Stimulated activated CD8-positive, alpha-beta memory T cell treated with anti-CD3 and anti-CD28 coated beads, Interleukin-2, amount 100 ng/mL, for 1 hour (primary cell): ENCODE measurements around the gene OPRM1.
"Not testable (repeated sequence)": the region's sequence is repeated elsewhere in the genome, so short reads cannot be mapped to it uniquely, and the experiment has no call there.

Experiments
- DNase-seq, 2 donors: peaks; one replicate each; pipeline ENCODE4 v3.0.0-alpha.2; 2020; ENCODE audit warnings: low read depth in 2 of 2

Gene OPRM1

DNA sequence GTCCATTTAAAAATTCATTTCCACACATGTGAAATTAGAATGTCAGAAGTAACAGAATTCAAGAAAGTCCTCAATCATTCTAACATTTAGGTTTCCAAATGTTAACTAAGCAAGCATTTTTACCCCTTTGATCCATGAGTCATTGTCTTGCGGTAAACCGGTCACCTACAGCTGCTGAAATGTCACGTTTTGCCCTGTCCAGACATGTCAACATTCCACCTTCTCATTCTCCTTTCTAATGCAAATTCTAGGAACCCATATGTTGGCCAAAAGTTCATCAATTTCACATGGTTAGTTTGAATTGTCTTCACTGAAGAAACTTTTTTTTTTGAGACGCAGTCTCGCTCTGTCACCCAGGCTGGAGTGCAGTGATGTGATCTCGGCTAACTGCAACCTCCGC lies 200.4 kb downstream of the OPRM1 start:
- no peak for DNase-seq

DNA sequence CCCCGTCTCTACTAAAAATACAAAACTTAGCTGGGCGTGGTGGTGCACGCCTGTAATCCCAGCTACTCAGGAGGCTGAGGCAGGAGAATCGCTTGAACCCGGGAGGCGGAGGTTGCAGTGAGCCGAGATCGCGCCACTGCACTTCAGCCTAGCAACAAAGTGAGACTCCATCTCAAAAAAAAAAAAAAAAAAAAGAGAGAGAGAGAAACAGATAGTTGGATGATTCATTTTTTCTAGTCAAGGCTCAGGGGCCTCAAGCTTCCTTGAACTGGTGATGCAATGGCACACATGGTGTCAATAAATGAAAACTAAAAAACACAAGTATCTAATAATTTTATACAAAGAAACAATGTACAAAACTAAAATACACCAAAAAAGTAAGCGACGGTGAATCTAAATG lies 202.0 kb downstream of the OPRM1 start:
- DNase-seq, result not testable (repeated sequence)

DNA sequence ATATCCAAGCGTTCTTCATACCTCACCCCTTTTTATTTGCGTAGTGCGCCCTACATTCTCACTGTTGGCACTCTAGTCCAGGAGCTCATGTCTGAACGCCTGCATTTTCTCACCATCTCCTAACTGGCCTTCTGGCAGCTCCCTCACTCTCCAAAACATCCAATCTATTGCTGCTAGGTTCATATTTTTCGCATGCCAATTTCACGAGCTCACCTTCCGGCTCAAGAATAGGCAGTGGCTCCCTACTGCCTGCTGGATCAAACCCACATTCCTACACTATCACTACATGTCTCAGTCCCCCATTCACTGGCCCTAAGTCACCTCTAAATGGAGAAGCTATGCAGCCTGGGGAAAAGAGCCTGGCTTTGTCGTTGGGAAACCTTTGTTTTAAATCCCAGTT lies 202.5 kb downstream of the OPRM1 start:
- DNase-seq, result no peak

DNA sequence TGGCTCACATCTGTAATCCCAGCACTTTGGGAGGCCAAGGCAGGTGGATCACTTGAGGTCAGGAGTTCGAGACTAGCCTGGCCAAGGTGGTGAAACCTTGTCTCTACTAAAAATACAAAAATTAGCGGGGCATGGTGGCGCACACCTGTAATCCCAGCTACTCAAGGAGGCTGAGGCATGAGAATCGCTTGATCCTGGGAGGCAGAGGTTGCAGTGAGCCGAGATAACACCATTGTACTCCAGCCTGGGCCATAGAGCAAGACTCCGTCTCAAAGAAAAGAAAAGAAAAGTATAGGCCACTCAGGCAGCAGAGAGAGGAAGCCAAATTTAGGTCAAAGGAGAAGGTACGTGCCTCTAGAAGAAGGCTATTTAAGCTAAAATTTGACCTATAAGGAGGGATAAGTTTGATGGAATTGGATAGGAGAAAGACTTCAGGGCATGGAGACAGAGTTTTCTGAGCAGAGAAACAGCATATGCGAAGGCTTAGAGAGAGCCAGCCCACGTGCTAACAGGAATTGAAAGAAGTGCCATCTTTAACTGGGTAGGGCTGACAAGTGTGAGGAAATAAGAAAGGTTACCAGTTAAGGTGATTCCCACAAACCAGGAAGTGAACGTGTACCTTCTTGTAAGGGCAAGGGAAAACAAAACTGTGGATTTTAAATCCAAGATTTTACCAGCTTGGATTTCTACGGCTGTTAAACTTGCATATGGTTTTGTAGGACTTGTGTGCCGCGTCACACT lies 203.7 kb downstream of the OPRM1 start:
- DNase-seq, result no peak

DNA sequence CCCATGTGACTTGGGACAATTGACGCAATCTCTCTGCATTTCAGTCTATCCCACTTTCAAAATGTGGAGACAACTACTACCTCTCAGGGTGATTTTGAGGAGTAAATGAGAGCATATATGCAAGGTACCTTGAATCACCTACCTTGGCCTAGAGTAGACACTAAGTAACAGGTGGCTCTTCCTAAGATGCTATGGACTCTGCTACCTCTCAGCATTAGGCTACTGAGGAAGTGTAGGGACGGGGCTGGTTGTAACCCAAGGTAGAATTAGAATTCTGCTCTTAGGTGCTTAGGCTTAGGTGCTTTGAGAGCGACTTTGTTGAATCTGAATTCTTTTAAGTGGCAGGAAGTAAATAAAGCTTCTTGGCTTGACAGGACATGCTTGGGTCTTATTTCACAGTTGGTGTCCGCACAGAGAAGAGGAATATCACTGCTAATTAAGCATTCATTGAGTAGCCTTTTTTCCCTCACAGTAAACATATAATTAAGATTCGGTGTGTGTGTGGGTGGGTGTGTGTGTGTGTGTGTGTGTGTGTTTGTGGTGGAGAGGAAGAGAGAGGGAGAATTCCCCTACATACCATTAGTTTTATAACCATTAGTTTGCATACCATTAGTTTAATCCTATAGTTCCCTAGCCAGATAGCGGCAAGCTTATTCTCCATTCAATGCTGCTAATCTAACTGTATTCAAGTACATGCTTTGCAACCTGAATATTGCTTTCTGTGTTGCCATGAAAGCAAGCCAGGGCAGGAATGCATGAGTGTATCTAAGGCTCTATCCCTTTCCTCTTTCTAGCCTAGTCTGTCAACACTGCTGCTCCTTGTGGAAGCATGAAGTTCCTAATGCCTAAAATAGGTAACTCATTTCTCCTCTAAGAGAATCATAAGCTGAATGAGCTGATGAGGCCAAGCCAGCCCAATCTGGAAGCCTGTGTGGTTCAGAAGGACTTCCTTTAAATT lies 205.0 kb downstream of the OPRM1 start:
- no peak for DNase-seq

DNA sequence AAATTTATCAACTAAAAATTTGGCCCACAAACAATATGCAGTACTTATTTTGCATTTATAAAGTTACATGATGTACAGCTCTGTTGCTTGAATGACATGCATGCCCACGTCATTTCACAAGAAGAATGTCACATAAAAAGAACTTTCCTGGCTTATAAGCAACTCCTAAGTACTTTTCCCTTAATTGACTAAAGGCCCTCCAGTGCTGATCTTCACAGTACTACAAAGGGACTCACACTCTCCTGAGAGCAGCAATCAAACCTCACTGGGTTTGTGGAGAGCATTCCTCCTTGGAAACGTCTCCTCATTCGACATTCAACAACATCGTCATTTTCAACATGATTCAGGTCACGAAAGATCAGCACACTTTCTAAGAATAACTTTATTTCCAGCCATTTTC lies 206.5 kb downstream of the OPRM1 start:
- no peak for DNase-seq

DNA sequence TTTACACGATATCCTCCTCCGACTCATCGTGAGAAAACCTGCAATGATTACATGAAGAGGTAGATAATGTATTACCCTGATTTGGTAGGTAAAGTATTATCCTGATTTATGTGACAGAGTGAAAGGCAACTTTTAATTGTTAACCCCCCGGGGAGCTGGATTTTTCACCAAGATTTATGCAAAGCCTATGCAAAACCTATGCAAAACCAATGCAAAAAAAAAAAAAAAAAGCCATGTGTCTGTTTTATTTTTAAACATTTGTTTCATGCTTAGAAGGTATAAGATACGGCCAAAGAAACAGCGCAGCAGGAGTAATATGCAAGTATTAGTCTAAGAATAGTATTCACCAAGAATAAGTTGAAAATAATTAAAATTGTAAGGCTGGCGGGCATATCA lies 207.7 kb downstream of the OPRM1 start:
- DNase-seq, result no peak

DNA sequence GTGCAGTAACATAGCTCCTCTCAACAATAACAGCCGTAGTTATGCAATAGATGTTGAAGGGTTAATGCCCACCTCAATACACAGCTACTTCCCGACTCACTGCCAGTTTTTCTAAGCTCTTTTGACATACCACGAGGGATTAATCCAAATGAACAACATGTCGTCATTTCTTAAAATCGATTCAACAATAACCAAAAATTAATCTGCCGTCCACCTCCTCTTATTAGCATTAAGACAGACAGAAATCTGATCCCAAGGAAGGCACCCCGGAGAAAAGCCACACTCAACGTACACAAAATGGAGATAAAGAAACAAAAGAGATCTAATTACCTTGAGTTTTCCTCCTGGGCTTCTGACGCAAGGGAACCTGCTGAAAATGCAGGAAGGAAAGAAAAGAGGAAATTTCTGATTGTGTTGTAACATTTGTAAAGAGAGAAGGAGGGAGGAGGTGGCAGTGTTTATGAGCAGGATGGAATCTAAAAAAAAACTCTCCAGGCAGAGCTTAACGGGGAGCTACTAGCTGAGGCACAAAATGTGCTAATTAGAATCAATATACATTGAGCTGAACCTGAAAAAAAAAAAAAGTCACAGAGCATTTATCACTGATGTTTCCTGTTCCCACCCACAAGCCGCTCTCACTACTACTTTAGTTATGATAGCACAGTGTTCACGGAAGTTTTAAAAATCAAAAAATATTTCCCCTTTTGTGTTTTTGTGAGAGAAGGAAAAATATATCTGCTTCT lies 208.2 kb downstream of the OPRM1 start:
- no peak for DNase-seq

DNA sequence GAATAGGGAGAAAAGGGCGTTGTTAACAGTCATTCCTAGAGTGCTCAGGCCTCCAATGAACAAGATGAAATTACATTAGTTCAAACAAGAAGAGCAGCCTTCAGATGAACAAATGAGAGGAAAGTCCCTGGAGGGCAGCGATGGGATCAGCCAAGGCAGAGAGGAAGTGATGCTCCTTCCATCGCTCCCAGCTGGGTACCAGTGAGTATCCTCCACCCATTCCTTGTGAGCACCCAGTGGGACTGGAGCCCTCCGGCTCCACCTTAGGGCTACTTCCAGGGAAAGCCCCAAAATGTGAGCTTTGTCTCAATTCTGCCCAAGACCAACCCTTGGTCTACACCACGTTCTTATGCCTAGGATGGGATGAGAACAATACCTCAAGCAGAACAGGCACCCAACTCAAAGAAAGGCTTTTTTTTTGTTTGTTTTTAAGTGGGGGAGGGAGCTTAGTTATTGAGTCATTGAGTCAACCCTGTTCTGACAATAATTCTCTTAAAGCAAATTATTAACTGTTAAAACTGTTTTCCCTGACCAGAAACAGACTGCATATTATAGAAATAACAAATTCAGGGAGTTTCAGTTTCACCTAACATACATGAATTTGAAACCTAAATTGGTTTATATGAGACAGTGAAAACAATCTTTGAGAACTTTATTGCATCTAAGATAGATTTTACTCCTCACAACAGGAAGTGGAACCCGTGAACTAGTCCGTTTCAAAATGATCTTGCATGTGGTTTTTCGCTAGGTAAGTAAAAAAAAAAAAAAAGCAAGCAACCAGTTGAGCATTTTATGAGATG lies 210.7 kb downstream of the OPRM1 start:
- DNase-seq, result no peak

DNA sequence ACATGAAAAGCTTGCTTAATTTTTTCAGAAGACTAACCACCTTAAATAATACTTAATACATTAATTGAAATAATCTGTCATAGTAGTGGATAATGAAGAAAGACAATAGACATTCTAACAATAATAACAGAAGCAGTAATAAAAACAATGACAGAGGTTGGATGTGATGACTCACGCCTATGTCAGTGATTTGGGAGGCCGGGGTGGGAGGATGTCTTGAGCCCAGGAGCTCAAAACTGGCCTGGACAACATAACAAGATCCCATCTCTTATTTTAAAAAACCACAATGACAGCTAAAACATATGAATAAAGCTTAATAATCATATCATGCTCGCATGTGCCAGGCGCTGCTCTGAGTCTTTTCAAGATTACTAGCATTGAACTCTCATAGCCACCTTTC lies 212.1 kb downstream of the OPRM1 start:
- no peak for DNase-seq

DNA sequence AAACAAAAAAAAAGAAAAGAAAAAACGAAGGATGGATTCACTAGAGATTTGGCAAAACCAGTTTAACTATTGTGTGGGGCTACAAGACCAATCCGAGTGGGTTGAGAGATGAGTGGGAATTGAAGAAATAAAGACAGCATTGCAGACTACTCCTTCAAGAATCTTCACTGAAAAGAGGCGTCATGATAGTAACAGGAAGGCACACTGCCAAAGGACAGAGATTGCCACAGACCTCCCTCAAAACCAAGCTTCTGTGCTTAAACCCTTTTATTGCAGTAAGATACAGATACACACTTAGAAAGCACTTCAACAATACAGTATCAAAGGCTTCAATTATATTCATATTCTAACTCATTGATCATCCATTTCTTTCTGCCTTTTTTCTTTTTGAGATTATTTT lies 213.6 kb downstream of the OPRM1 start:
- DNase-seq, result no peak

DNA sequence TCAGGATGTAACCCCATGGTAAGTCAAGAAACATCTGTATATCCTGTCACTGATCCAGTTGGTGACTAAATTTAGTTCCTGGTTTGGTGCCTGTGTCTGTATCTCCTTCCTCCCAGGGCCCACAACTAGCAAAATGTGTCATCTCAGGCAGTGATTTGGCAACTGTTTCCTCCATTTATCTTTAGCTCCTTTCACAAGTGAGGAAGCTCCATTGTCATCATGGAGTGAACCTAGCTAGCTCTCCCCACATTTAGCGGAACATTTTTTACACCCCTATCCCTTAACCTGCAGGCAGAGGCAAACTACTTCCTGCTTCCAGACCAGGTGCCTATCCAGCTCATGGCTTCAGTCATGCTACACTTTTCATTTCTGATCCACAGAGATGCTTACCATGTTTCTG lies 218.0 kb downstream of the OPRM1 start:
- DNase-seq, result no peak

DNA sequence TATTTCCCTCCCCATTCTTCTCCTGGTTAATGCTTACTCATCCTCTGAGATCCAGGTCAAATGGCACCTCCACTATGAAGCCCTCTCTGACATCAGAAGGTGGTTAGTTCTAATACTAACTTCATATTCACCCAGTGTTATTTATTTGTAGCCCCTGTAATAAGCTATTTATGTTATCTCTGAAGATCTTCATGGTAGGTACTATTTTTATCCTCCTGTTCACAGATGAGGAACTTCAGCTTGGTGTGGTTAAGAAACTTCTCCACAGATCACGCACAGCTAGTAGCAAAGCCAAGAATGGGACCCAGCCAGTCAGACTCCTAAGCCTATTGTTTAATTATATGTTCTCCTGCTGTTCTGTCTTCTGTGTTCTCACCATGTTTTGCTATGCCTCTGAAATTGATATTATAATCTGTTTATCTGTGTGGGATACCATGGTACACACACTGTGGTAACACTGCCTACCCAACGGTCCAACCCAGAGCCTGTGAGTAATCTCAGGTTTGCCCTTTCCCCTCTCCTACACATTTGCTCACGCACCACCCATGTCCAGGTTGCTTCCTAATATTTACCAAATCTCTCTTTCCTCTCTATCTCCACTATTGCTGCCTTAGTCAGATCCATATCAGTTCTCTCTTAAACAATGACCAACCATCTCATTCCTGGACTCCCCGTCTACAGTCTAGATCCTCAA lies 219.2 kb downstream of the OPRM1 start:
- DNase-seq, result no peak

DNA sequence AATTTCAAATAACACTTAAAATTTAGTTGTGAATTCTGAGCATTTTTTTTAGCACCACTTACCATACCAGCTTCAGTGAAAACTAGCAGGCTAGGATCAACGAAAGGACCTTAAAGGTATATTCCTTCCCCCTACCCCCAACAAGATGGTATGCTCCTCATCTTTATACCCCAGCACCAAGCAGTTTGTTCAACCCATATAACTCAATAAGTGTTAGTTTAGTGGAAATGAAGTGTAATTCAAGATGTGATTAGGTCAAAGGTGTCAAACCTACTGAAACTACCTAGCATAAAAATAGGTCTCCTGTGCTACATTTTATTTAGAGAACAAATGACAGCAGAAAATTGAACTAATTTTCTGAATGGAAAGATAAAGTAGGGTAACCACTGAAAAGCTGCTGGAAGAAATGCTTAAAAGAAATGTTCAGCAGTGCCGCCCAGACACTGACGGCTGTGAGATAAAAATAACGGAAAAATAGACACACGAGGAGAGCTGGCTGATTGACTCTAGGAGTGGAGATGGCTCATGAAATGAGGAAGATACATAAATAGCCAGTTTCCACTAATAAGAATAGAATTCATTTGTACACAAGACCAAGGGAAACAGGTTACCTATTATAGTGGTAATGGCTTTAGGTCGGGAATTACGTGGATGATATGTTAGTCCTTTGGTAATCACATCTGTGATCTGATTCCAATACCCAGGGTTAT lies 222.8 kb downstream of the OPRM1 start:
- no peak for DNase-seq

DNA sequence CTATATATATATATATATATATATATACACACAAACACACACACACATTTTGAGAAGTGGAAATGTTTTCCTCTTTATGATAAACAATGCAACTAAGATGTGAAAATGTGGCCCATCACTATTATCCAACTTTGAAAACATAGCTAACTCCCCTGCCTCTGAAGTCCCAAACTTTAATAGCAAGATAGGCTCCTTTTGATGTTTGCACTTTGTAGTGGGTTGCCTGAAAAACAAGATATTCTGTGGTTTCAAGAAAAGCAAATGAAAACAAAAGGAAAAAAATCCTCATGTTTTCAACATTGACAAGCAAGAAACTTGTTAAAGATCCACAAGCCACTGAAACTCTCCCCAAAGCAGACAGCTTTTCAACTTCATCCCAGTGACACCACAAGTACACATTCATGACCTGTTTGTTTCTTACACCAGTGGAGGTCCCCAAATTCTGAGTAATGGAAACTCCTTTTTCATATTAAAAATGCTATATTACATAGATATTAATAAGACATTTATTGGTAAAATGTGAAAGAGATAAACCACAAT lies 227.6 kb downstream of the OPRM1 start:
- no peak for DNase-seq

DNA sequence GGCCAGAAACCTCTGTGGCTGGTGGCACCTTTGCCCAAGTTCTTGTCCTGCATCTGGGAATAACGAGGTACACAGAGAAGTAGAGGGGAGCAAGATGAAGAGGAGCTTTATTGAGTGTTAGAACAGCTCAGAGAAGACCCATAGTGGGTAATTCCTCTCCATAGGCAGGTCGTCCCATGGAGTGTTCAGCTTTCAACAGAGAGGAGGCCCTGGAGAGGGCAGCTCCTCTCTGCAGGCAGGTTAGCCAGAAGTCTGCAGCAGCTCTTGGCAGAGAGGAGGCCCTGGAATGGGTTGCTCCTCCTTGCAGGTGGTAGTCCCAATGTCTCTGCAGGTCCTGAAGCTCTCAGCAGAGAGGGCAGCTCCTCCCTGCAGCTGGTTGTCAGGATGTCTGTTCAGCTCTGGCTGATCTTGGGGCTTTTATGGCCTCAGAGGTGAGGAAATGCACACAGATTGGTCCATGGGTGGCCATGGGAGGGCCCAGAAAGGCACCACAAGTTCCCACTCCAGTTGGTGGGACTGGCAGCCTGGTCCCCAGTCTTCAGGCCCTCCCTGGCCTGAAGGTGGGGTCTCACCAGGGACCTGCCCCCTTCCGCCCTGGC lies 228.6 kb downstream of the OPRM1 start:
- no peak for DNase-seq

DNA sequence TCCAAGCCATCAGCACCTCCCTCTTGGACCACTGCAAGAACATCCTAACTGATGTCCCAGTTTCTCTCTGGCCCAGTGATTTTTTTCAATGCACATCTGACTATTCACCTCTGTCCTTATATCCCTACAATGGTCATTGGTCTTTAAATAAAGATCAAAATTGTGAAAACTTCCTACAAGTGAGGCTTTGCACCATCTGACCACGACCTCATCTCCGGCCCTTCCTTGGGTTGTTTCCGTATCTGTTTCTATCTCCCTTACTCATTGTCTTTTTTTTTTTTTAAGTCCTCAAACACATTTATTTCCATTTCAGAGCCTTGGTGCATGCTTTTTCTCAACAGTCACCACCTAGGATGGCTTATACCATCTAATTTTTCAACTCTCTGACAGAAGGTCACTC lies 229.4 kb downstream of the OPRM1 start:
- DNase-seq, result no peak

DNA sequence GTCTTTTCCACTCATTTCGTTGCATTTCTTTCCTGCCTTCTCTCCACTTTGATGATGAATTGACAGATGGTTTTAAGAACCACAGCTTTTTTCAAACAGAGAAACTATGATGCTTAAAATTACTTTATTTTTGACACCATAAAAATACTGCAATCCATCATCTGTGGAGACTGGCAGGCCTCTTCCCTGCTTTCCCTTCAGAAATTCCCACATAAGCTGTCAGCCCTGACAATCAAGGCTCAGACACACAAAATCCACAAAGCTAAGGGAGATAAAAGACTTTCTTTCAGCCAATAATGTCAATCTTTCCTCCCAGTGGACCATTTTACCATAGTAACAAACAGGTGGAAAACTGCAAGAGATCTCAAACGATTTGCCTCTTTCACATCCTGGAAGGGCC lies 235.1 kb downstream of the OPRM1 start:
- no peak for DNase-seq

DNA sequence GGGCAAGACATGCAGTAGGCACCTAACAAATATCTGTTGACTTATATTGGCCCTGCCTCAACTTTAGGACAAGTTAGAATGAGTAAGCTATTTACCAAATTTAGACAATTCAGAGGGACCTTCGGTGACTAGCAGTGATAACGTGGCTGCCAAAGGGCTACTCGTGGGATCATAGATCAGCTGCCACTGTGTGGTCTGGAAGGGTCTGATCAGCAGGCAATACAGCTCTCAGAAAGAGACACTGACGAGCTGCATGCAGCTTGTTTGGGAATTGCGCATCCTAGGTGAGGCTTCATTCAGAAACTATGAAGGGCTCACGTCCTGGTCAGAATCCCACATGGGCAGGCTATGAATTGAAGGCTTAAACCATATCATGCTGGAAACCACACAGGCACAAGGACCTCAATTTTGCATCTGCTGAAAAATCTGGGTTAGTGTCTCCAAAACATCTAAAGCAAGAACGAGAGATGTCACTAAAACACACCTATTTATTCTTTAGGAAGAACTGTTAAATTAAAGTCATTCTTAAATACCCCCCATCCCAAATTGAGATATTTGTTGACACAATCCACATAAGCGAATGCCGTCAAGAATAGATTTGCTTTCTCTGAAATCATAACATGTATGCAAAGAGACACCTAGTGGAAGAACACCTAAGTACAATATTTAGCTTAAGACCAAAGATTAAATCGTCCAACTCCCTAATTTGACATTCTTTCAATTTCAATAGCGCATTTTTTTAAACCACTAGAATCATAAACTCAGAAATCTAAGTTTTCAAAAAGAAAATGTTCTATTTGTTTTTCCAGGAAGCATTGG lies 238.0 kb downstream of the OPRM1 start:
- DNase-seq, result no peak
